GM19328 (cell line): ENCODE measurements around the gene CORIN.
"Not testable (repeated sequence)": the region's sequence is repeated elsewhere in the genome, so short reads cannot be mapped to it uniquely, and the experiment has no call there.

Experiments
- ATAC-seq: cut with Tn5 transposase; IDR thresholded peaks from one replicate; pipeline ENCODE4 v1.9.1; 2021; ENCODE audit warnings: mild to moderate bottlenecking, moderate library complexity; ENCODE audit not compliant: unreplicated experiment

CORIN gene

GRCh38 chr4:47577779-47578553 lies 259.9 kb downstream of the CORIN start:
- ATAC-seq, result no peak

DNA sequence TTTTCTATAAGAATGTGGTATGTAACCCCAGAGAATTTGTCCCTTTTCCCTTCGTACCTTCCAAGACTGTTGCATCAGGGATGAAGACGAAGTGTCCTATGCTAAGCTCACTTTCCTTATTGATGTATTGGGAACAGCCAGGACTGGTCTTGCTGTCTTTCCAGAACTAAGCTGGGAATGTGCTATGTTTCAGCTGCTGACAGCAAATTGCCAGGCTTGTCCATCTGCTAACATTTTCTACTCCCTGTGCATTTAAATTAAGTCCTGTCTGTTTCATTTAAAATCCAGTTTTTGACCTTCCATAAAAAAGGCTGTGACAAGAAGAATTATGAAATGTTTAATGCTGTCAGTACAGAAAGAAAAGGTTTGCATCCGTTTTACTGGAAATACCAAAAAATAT lies 264.9 kb downstream of the CORIN start:
- ATAC-seq, result no peak

DNA sequence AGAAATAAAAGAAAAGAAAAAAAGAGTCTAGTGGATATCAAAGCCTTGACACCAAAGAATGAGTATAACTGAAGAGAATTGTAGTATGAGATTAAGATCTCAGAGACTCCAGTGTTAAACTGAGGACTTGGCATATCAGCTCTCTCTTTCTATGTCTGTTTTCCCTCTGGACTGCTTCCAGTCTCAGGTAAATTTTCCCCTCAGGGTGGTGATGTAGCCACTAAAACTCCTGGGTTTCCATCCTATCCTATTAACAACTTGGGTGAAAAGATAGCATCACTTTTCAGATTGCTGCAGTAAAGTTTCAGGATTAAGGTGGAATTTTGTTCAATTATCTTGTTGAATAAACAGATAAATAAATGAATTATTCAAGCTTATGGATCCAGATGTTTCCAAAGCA lies 267.1 kb downstream of the CORIN start:
- ATAC-seq, result no peak

DNA sequence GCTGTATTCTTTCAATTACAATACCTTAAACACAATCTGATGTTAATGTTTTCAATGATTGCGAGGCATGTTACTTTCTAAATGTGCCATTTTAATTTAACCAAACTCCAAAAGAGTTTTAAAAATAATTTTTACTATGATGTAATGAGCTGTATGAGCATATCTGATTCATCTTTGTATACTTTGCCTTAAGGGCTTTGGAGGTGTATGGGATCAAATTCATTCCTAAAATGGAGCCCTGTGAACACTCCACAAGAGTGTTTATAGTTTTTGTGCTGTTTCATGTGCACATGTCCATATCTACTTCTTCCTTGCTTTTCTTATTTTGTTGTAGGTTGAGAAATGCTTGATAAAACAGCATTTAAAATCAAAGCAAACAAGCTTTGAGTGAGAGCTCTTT lies 270.4 kb downstream of the CORIN start:
- ATAC-seq, result no peak

- no peak for ATAC-seq
Observed at GRCh38 chr4:47566969-47567368, 270.9 kb downstream of the CORIN start.

- no peak for ATAC-seq
Observed at GRCh38 chr4:47566566-47566965, 271.3 kb downstream of the CORIN start.

DNA sequence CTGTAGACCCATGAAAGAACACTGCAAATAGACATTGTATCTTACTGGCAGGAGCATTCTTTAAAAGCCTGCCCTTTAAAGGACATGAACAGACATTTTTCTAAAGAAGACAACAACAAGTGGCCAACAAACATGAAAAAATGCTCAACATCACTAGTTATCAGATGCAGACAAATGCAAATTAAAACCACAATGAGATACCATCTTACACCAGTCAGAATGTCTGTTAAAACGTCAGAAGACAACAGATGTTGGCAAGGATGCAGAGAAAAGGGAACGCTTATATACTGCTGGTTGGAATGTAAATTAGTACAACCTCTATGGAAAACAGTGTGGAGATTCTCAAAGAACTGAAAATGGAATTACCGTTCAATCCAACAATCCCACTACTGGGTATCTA lies 275.6 kb downstream of the CORIN start:
- no peak for ATAC-seq

- no peak for ATAC-seq
Observed at GRCh38 chr4:47561331-47561730, 276.5 kb downstream of the CORIN start.

DNA sequence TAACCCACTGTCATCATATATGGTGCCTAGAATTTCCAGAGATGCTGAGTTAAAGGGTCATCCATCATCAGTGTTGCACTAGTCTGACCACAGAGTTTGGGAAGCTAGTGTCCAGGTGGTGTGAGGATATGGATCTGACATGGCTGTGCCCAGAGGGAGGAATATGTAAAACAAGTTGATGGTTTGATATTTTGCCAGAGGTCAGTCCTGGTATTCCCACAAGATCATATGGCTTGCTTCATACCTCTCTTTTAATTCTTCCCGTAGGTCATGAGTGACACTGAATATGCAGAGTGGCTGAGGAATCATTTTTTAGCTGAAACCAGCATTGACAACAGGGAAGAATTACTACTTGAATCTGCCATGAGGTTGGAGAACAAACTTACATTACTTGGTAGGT lies 277.2 kb downstream of the CORIN start:
- ATAC-seq, result no peak

GRCh38 chr4:47557255-47557654 lies 280.6 kb downstream of the CORIN start:
- ATAC-seq, result no peak

DNA sequence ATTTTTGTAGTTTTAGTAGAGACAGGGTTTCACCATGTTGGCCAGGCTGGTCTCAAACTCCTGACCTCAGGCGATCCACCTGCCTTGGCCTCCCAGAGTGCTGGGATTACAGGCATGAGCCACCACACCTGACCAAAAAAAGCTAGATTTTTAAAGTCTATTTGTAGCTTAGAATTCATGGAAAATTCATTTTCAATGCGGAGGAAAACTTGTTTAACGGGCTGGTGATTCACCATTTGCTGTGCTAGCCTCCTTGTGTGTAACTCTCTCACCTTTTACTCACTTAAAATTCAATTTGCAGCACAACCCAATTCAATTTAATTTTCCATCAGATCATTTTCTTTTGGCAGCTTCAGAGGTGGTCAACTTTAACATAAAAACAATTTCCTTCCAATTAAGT lies 281.9 kb downstream of the CORIN start:
- ATAC-seq, result not testable (repeated sequence)

DNA sequence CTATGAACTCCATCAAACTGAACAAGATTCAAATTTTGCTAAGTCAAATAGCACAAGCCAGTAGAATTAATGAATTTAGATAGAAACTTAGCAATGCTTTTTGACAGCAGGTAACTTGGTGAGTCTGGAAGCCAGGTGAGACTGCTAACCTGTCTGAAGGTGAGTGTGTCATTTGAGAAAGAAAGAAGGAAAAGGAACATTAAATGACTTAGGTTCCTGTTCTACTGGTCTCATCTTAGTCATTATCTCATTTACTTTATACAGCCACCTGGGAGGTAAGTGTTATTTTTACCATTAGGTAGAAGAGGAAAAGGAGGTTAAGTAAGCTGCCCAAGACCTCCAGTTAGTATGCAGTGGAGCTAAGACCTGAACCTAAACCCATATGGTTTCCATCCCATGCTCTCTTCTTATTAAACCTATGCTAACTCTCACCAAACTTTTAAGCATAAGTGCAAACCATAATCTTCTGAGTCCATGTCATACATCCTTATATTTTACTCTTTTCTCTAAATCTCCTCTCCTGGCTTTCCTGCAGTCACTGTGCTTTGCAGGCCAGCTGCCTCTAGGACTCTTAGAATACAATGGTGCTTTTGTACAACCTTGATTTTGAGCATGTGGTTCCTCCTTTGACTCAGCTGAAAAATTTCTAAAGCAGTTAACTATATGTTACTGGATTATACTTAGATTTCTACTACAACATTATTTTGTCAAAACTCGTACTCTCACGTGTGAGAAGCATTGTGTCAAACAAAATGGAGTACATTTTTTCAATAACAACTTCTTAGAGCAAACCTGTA lies 284.3 kb downstream of the CORIN start:
- no peak for ATAC-seq

DNA sequence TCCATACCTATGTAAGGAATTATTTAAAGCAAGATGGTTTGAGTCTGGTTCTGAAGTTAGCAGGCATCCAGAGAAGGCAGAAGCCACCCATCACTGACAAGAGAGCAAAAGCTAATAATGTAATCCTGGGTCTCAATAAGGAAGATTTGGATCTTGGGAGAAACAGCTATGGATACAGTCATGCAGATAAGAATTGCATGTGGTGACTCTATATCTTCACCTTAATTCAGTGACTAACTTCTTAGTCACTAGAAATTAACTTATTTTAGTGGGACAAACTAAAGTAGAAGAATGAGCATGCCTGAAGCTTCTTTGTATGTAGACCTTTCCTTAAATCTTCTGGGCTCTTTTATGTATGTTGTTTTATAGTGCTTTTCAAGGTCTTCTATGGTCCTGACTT lies 286.2 kb downstream of the CORIN start:
- ATAC-seq, result no peak

GRCh38 chr4:47550899-47551548 lies 286.8 kb downstream of the CORIN start:
- ATAC-seq, result no peak

DNA sequence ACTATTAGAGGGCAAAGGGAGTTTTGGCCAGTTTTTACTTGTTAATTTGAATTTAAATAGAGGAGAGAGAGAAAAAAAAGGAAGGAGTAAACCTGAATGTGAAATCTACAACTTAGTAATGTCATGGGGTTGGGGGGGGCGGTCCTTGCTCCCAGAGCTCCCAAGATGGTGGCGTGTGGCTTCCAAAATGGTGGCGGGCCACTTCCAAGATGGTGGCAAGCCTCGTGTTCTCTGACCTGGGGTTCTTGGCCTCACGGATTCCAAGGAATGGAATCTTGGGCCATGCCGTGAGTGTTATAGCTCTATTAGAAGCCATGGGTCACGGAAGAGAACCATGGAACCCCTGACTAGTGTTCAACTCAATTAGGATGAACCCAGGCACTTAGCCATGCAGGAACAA lies 287.5 kb downstream of the CORIN start:
- not testable (repeated sequence) for ATAC-seq
